Natural killer cell (primary cell): ENCODE results near the gene PLBD1. TPM values are rescaled to one million over a fixed set of nuclear protein-coding genes. Genes with fewer than 3 reads are reported as not detected.

Experiments
- ATAC-seq, 3 donors: fragments of 150-1000 bp in 2 of 3; fragments of 200-7000 bp in 1 of 3; cut with Tn5 transposase; 1 replicate in 1 of 3; 2 replicates in 2 of 3; pipeline ENCODE4 v1.10.0; 2021; ENCODE audit warnings: mild to moderate bottlenecking in 2 of 3, moderate library complexity in 2 of 3
- DNase-seq, 2 donors: peaks; one replicate each; pipeline versions ENCODE4 v3.0.0 to v3.0.0-alpha.2; 2013 to 2021; ENCODE audit warnings: mixed read lengths in 1 of 2
- H3K27ac ChIP-seq: one replicate; pipeline ENCODE4 v1.5.1; 2013; ENCODE audit warnings: mild to moderate bottlenecking, low read length
- H3K27me3 ChIP-seq: one replicate; pipeline ENCODE4 v1.6.1; 2013; ENCODE audit warnings: low read length; ENCODE audit not compliant: control insufficient read depth, insufficient read depth
- H3K36me3 ChIP-seq: one replicate; pipeline ENCODE4 v1.6.1; 2013; ENCODE audit warnings: low read length; ENCODE audit not compliant: control insufficient read depth, insufficient read depth
- H3K4me1 ChIP-seq: one replicate; pipeline ENCODE4 v1.6.1; 2013; ENCODE audit warnings: low read length; ENCODE audit not compliant: control insufficient read depth, insufficient read depth
- H3K4me3 ChIP-seq: one replicate; pipeline ENCODE4 v1.5.1; 2013; ENCODE audit warnings: low read length
- H3K9me3 ChIP-seq: one replicate; pipeline ENCODE4 v1.6.1; 2013; ENCODE audit warnings: low read length; ENCODE audit not compliant: control insufficient read depth, insufficient read depth
- H3K27ac Mint-ChIP-seq, 2 donors: one replicate each; pipeline ENCODE4 v1.8.0; 2022; ENCODE audit warnings: mild to moderate bottlenecking in 2 of 2, mixed read lengths in 2 of 2, moderate library complexity in 1 of 2
- H3K27me3 Mint-ChIP-seq, 2 donors: one replicate each; pipeline ENCODE4 v1.8.0; 2022; ENCODE audit warnings: low read depth in 2 of 2, mixed read lengths in 2 of 2
- H3K36me3 Mint-ChIP-seq: one replicate; pipeline ENCODE4 v1.8.0; 2022; ENCODE audit warnings: mixed read lengths
- H3K4me1 Mint-ChIP-seq, 2 donors: one replicate each; pipeline ENCODE4 v1.8.0; 2022; ENCODE audit warnings: mixed read lengths in 2 of 2
- H3K4me3 Mint-ChIP-seq: one replicate; pipeline ENCODE4 v1.8.0; 2022; ENCODE audit warnings: mild to moderate bottlenecking, moderate library complexity, mixed read lengths
- H3K9me3 Mint-ChIP-seq, 2 donors: one replicate each; pipeline ENCODE4 v1.8.0; 2022; ENCODE audit warnings: mixed read lengths in 2 of 2
- WGBS: methylation state at CpG from one replicate; pipeline ENCODE4 v1.1.7; 2013; ENCODE audit warnings: missing lambda C conversion rate; ENCODE audit not compliant: insufficient coverage; 5-methylcytosine and 5-hydroxymethylcytosine counted together
- intact Hi-C: fragments of 100-400 bp; cut with micrococcal nuclease; formaldehyde crosslinking; loops from one replicate; pipeline ENCODE4 v1.14.2; 2022
- total RNA-seq, 4 donors: library from RNA; stranded (reverse); fragments of 120-200 nt in 1 of 4; gene quantifications; one replicate each; pipeline versions ENCODE4 v1.2.3 to v1.2.4, GENCODE V29; 2013 to 2022
- TF ChIP-seq, protein P1 (sequence below): fragments of 200-600 bp; IDR thresholded peaks from one replicate; pipeline ENCODE4 v1.8.0; 2022; ENCODE audit warnings: antibody characterized with exemption

Gene PLBD1
- total RNA-seq, 3 donors from 2014 or later (not counting 1 experiment from before 2014, with no cell fraction given) = 3.3 to 8.2 (median 4.6) TPM

DNA sequence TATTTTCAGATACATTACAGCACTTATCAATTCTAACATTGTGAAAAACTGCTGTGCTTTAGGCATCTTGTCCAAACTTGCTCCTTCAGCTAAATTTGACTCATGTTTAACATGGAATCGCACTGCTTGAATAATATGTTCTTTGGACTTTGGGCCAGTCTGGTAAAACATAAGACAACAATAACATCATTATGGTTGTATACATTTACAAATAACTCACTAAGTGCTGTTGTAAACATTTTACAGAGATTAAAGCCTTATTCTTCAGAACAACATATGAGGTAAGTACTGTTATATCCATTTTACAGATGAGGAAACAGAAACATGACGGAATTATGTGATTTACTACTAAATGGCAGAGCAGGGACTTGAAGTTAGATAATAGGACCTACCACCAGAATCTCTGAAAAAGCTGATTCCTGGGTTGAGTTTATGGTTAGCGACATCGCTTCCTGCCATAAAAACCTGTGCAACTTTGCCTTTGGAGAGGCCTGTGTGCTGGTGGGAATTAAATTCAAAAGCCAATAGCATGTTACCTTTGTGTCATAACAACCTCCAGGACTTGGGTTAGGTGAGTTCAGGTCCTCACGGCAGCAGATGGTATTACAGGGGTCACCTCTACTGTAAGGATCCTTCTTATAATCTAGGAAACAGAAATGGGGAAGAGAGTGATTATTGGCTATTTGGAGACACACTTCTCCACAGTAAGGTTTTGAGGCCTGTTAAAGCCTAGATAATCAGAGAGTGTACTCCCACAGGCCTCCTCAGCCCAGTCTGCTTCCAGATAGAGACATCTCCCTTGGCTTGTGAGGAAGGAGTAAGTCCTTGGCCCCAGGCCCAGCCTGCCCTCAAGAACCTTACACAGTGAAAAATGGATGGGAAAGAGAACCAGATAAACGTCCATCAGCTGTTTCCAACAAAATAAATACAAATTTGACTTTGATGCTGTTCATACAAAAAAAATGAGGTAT lies 61.8 kb downstream of the PLBD1 start:
- Mint-ChIP-seq H3K4me3 (no peak overlapping the region), H3K36me3 (no peaks in the 10 kb centered on the region), H3K4me1 (peaks cover 0 to 5% of the 10 kb centered on the region in 2 donors), H3K9me3 (no peaks in the 10 kb centered on the region), H3K27ac (peak overlapping the region in 1 of 2 donors; percentile 39), H3K27me3 (no peaks in the 10 kb centered on the region)
- Histone ChIP-seq H3K27me3 (no peaks in the 10 kb centered on the region), H3K4me3 (no peak overlapping the region), H3K4me1 (no peaks in the 10 kb centered on the region), H3K27ac (no peak overlapping the region), H3K9me3 (no peaks in the 10 kb centered on the region), H3K36me3 (peaks cover 20% of the 10 kb centered on the region)
- ATAC-seq (no peak), DNase-seq (no peak)
- intact Hi-C loops = no loop called here
- WGBS = 95% methylated on average over 6 of the region's 6 CpGs
- TF ChIP-seq, protein P1, sequence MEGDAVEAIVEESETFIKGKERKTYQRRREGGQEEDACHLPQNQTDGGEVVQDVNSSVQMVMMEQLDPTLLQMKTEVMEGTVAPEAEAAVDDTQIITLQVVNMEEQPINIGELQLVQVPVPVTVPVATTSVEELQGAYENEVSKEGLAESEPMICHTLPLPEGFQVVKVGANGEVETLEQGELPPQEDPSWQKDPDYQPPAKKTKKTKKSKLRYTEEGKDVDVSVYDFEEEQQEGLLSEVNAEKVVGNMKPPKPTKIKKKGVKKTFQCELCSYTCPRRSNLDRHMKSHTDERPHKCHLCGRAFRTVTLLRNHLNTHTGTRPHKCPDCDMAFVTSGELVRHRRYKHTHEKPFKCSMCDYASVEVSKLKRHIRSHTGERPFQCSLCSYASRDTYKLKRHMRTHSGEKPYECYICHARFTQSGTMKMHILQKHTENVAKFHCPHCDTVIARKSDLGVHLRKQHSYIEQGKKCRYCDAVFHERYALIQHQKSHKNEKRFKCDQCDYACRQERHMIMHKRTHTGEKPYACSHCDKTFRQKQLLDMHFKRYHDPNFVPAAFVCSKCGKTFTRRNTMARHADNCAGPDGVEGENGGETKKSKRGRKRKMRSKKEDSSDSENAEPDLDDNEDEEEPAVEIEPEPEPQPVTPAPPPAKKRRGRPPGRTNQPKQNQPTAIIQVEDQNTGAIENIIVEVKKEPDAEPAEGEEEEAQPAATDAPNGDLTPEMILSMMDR = no peak

DNA sequence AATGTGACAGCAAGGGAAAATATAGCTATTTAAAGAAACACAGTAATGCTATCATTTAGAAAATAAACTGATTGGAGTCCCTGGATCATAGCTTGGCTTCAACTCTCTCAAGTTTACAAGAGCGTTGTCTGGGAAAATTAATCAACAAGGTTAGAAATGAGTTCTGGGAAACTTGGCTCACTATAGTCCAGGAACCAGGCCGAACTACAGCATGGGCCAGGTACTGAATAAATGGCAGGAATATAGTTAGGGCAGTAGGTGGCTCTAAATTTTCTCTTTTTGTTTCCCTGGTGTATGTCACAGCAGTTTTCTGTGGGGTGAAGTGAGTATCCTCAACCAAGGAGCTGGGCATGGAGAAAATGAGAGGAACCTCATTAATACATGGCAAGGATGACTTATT lies 72.4 kb downstream of the PLBD1 start:
- H3K36me3 ChIP-seq = peaks cover 71% of the 10 kb centered on the region
- H3K4me1 Mint-ChIP-seq = peaks cover 0 to 11% of the 10 kb centered on the region in 2 donors
- H3K4me3 Mint-ChIP-seq = no peak overlapping the region
- intact Hi-C loops = no loop called here
- peaks cover 49% of the 10 kb centered on the region for H3K36me3 Mint-ChIP-seq
- H3K4me3 ChIP-seq = no peak overlapping the region
- DNase-seq (no peak), ATAC-seq (no peak)
- peak overlapping the region; percentile 3 to 50 for H3K27ac Mint-ChIP-seq
- no peaks in the 10 kb centered on the region for H3K27me3 ChIP-seq
- TF ChIP-seq, protein P1 = no peak
- no peaks in the 10 kb centered on the region for H3K4me1 ChIP-seq
- 100% methylated on average over 2 of the region's 2 CpGs for WGBS
- H3K27me3 Mint-ChIP-seq = no peaks in the 10 kb centered on the region
- no peaks in the 10 kb centered on the region for H3K9me3 Mint-ChIP-seq
- H3K9me3 ChIP-seq = no peaks in the 10 kb centered on the region
- no peak overlapping the region for H3K27ac ChIP-seq

DNA sequence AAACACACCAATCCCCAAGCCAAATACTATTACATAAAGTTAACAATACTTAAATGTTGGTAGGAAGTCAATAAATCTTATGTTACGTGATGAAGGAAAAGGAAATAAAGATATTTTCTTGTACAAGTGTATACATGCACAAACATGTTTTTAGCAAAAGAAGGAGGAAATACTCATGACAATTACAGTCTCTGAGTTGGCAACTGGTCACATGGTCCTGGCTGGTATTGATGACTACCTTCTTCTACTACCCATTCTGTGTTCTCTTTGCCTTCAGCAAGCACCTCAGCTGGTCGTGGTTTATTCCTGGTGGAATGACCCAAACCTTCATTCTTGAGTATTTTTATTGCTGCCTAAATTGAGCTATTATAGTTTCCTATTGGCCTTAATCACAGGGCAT lies 84.8 kb downstream of the PLBD1 start:
- H3K4me1 ChIP-seq = no peaks in the 10 kb centered on the region
- DNase-seq (no peak), ATAC-seq (no peak)
- Mint-ChIP-seq H3K36me3 (peaks cover 15% of the 10 kb centered on the region), H3K9me3 (no peaks in the 10 kb centered on the region), H3K4me3 (no peak overlapping the region), H3K4me1 (peaks cover 0 to 12% of the 10 kb centered on the region in 2 donors), H3K27me3 (no peaks in the 10 kb centered on the region), H3K27ac (peak overlapping the region; percentile 6 to 39)
- H3K27me3 ChIP-seq = no peaks in the 10 kb centered on the region
- TF ChIP-seq, protein P1 = no peak
- intact Hi-C loops = no loop called here
- H3K4me3 ChIP-seq = no peak overlapping the region
- H3K27ac ChIP-seq = no peak overlapping the region
- H3K36me3 ChIP-seq = peaks cover 93% of the 10 kb centered on the region
- 86% methylated on average over 1 of the region's 2 CpGs for WGBS
- no peaks in the 10 kb centered on the region for H3K9me3 ChIP-seq
